GM23248 (cell line): ENCODE data around the gene PLXDC1. TPM values are rescaled to one million over a fixed set of nuclear protein-coding genes. Genes with fewer than 3 reads are reported as not detected.

Experiments
- DNase-seq: peaks from one replicate; pipeline ENCODE4 v3.0.0-alpha.2; 2015
- H2AFZ ChIP-seq: fragments of 200-600 bp; sonication (generic); 2 replicates; pipeline ENCODE4 v1.6.1; 2016; ENCODE audit warnings: antibody characterized with exemption
- H3F3A ChIP-seq: fragments of 200-600 bp; sonication (generic); 2 replicates; pipeline ENCODE4 v1.6.1; 2016; ENCODE audit warnings: mild to moderate bottlenecking, antibody characterized with exemption, mixed run types; ENCODE audit not compliant: insufficient read depth
- H3K27ac ChIP-seq: fragments of 200-600 bp; sonication (generic); 2 replicates; pipeline ENCODE4 v1.5.1; 2016; ENCODE audit warnings: mild to moderate bottlenecking
- H3K27me3 ChIP-seq: fragments of 200-600 bp; sonication (generic); replicated peaks from 2 replicates; pipeline ENCODE4 v1.6.1; 2016; ENCODE audit warnings: mild to moderate bottlenecking; ENCODE audit not compliant: insufficient read depth
- H3K36me3 ChIP-seq: fragments of 200-600 bp; sonication (generic); 2 replicates; pipeline ENCODE4 v1.6.1; 2016; ENCODE audit warnings: low read depth, mild to moderate bottlenecking
- H3K4me1 ChIP-seq: fragments of 200-600 bp; sonication (generic); 2 replicates; pipeline ENCODE4 v1.6.1; 2016; ENCODE audit warnings: mild to moderate bottlenecking; ENCODE audit not compliant: insufficient read depth
- H3K4me2 ChIP-seq: fragments of 200-600 bp; sonication (generic); one replicate; pipeline ENCODE4 v1.6.1; 2016; ENCODE audit warnings: mild to moderate bottlenecking; ENCODE audit not compliant: unreplicated experiment
- H3K4me3 ChIP-seq: fragments of 200-600 bp; sonication (generic); 2 replicates; pipeline ENCODE4 v1.5.1; 2016; ENCODE audit warnings: mild to moderate bottlenecking
- H3K79me2 ChIP-seq: fragments of 200-600 bp; sonication (generic); 2 replicates; pipeline ENCODE4 v1.6.1; 2016; ENCODE audit warnings: mild to moderate bottlenecking; ENCODE audit not compliant: insufficient read depth
- H3K9ac ChIP-seq: fragments of 200-600 bp; sonication (generic); 2 replicates; pipeline ENCODE4 v1.6.1; 2016; ENCODE audit warnings: mild to moderate bottlenecking
- H3K9me2 ChIP-seq: fragments of 200-600 bp; sonication (generic); 2 replicates; pipeline ENCODE4 v1.6.1; 2016; ENCODE audit warnings: mixed run types, mild to moderate bottlenecking, moderate library complexity; ENCODE audit not compliant: insufficient read depth
- H3K9me3 ChIP-seq: fragments of 200-600 bp; sonication (generic); one replicate; pipeline ENCODE4 v1.6.1; 2017; ENCODE audit warnings: low read depth
- H4K20me1 ChIP-seq: fragments of 200-600 bp; sonication (generic); 2 replicates; pipeline ENCODE4 v1.6.0; 2016; ENCODE audit not compliant: insufficient read depth
- EZH2 ChIP-seq: fragments of 200-600 bp; sonication (generic); IDR thresholded peaks from 2 replicates; pipeline ENCODE4 v1.6.1; 2018; ENCODE audit warnings: antibody characterized with exemption, mild to moderate bottlenecking; ENCODE audit not compliant: insufficient read depth, poor library complexity, severe bottlenecking
- EZH2phosphoT487 ChIP-seq: fragments of 200-600 bp; sonication (generic); IDR thresholded peaks from 2 replicates; pipeline ENCODE4 v1.6.1; 2018; ENCODE audit warnings: antibody characterized with exemption, moderate library complexity, mild to moderate bottlenecking, low read depth; ENCODE audit not compliant: insufficient read depth
- WGBS, 2 experiments: methylation state at CpG; one replicate each; pipeline ENCODE4 v1.1.6; 2015 to 2017; ENCODE audit warnings: low lambda C conversion rate in 2 of 2, low coverage in 1 of 2; ENCODE audit errors: missing lambda C conversion rate in 2 of 2; 5-methylcytosine and 5-hydroxymethylcytosine counted together
- in situ Hi-C: fragments of 300-500 bp; cut with MboI; formaldehyde crosslinking; loops from 2 replicates; pipeline ENCODE4 v1.15.0; 2020
- polyA plus RNA-seq: library from polyadenylated mRNA; unstranded; fragments of >200 nt; fragmentation: Nextera tagmentation; extraction: Ambion mirVana; gene quantifications from 2 replicates; pipeline ENCODE4 v1.2.1, GENCODE V29; 2016
- total RNA-seq: library from RNA; depleted of rRNA; stranded (reverse); fragments of >200 nt; shearing (Covaris generic); gene quantifications from 2 replicates; pipeline ENCODE4 v1.2.3, GENCODE V29; 2014

The PLXDC1 gene
- total and polyA plus RNA-seq, 2 experiments from 2014 or later: 0.24 TPM; not detected in 1

GRCh38 chr17:39175695-39176093, 24.3 kb upstream of the PLXDC1 start:
- no peak overlapping the region for H3K9ac ChIP-seq
- H3K4me3 ChIP-seq: no peak overlapping the region
- H3K27me3 ChIP-seq: no peaks in the 10 kb centered on the region
- no peak overlapping the region for H2AFZ ChIP-seq
- no peaks in the 10 kb centered on the region for H3K79me2 ChIP-seq
- no peaks in the 10 kb centered on the region for H3K9me3 ChIP-seq
- TF ChIP-seq EZH2phosphoT487: no peak
- TF ChIP-seq EZH2: no peak
- H3K4me1 ChIP-seq: peaks cover 8% of the 10 kb centered on the region; the same call in 1 of the 2 replicates
- H4K20me1 ChIP-seq: no peaks in the 10 kb centered on the region
- peak; percentile 29 for DNase-seq
- H3F3A ChIP-seq: peaks cover 12% of the 10 kb centered on the region; the same call in 1 of the 2 replicates
- peaks cover 10% of the 10 kb centered on the region; the same call in 1 of the 2 replicates for H3K36me3 ChIP-seq
- no peak overlapping the region for H3K4me2 ChIP-seq
- 59 to 60% methylated on average over 10 of the region's 10 CpGs for WGBS, 2 experiments
- no peak overlapping the region for H3K27ac ChIP-seq
- in situ Hi-C loops: no loop called here
- H3K9me2 ChIP-seq: no peaks in the 10 kb centered on the region

GRCh38 chr17:39174920-39175694, 23.7 kb upstream of the PLXDC1 start:
- Histone ChIP-seq H3K9me2 (no peaks in the 10 kb centered on the region), H3K27ac (no peak overlapping the region), H2AFZ (no peak overlapping the region), H3K4me2 (no peak overlapping the region), H3K4me3 (no peak overlapping the region), H3K9ac (no peak overlapping the region), H3F3A (peaks cover 7% of the 10 kb centered on the region; the same call in 1 of the 2 replicates), H3K36me3 (peaks cover 10% of the 10 kb centered on the region; the same call in 1 of the 2 replicates), H3K9me3 (no peaks in the 10 kb centered on the region), H4K20me1 (no peaks in the 10 kb centered on the region), H3K4me1 (peaks cover 8% of the 10 kb centered on the region; the same call in 1 of the 2 replicates), H3K79me2 (no peaks in the 10 kb centered on the region), H3K27me3 (no peaks in the 10 kb centered on the region)
- WGBS, 2 experiments: 64 to 67% methylated on average over 34 of the region's 35 CpGs
- in situ Hi-C loops: no loop called here
- peak; percentile 79 for DNase-seq
- no peak for TF ChIP-seq EZH2phosphoT487
- no peak for TF ChIP-seq EZH2

- Histone ChIP-seq H3F3A (peaks cover 2% of the 10 kb centered on the region; the same call in 1 of the 2 replicates), H3K36me3 (peaks cover 10% of the 10 kb centered on the region; the same call in 1 of the 2 replicates), H3K9me3 (no peaks in the 10 kb centered on the region), H3K27ac (no peak overlapping the region), H4K20me1 (no peaks in the 10 kb centered on the region), H3K4me2 (no peak overlapping the region), H2AFZ (no peak overlapping the region), H3K9ac (no peak overlapping the region), H3K4me1 (peaks cover 6% of the 10 kb centered on the region; the same call in 1 of the 2 replicates), H3K9me2 (no peaks in the 10 kb centered on the region), H3K27me3 (no peaks in the 10 kb centered on the region), H3K4me3 (no peak overlapping the region), H3K79me2 (no peaks in the 10 kb centered on the region)
- no peak for DNase-seq
- TF ChIP-seq EZH2phosphoT487: no peak
- no peak for TF ChIP-seq EZH2
- in situ Hi-C loops: no loop called here
- 44 to 63% methylated on average over 8 to 10 of the region's 10 CpGs for WGBS, 2 experiments
Measured at GRCh38 chr17:39173526-39174274, 22.3 kb upstream of the PLXDC1 start.

- Histone ChIP-seq H3K9ac (no peak overlapping the region), H3K4me3 (no peak overlapping the region), H2AFZ (no peak overlapping the region), H3K4me2 (no peak overlapping the region), H3F3A (no peaks in the 10 kb centered on the region), H3K27me3 (no peaks in the 10 kb centered on the region), H3K9me2 (no peaks in the 10 kb centered on the region), H3K4me1 (no peaks in the 10 kb centered on the region), H4K20me1 (no peaks in the 10 kb centered on the region), H3K79me2 (no peaks in the 10 kb centered on the region), H3K36me3 (peaks cover 10% of the 10 kb centered on the region; the same call in 1 of the 2 replicates), H3K9me3 (no peaks in the 10 kb centered on the region), H3K27ac (no peak overlapping the region)
- no peak for DNase-seq
- in situ Hi-C loops: no loop called here
- WGBS, 2 experiments: 66 to 68% methylated on average over 5 of the region's 5 CpGs
- TF ChIP-seq EZH2phosphoT487 (no peak), EZH2 (no peak)
Measured at GRCh38 chr17:39173080-39173479, 21.6 kb upstream of the PLXDC1 start.
